Endometrial microvascular endothelial cells (primary cell): ENCODE results near the gene PTPRC. TPM values are rescaled to one million over a fixed set of nuclear protein-coding genes. Genes with fewer than 3 reads are reported as not detected.

Source experiments
- in situ Hi-C: cut with HindIII; loops from 2 replicates; pipeline ENCODE4 v1.10.0; 2017; ENCODE audit warnings: low sequenced_read_pairs, low pct_unique_long_range_greater_than_20kb; ENCODE audit errors: inconsistent ontology term
- total RNA-seq: library from RNA; depleted of rRNA; stranded (reverse); fragments of >200 nt; gene quantifications from one replicate; pipeline ENCODE4 v1.2.3, GENCODE V29; 2015; ENCODE audit errors: inconsistent ontology term

Gene PTPRC
- total RNA-seq, 1 donor from 2014 or later, result not detected

DNA sequence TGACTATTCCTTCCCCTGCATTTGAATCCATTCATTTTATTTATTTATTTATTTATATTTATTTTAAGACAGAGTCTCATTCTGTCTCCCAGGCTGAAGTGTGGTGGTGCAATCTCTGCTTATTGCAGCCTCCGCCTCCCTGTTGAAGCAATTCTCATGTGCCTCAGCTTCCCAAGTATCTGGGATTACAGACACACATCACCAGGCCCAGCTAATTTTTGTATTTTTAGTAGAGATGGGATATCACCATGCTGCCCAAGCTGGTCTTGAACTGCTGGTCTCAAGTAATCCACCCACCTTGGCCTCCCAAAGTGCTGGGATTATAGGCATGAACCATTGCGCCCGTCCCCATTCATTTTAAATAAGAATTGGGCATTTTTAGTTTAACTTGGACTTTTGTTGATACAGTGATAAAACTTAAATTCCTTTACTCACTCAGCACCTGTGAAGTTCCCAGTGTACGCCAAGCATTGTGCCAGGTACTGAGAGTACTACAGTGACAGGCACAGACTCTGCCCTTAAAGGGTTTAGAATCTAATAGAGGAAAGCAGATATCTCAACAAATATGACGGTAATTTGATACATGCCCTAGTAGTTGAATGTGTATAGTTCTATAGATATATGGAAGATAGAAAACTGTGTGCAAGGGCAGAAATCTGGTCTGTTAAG lies 90.5 kb downstream of the PTPRC start:
- in situ Hi-C loops, result no loop called here

DNA sequence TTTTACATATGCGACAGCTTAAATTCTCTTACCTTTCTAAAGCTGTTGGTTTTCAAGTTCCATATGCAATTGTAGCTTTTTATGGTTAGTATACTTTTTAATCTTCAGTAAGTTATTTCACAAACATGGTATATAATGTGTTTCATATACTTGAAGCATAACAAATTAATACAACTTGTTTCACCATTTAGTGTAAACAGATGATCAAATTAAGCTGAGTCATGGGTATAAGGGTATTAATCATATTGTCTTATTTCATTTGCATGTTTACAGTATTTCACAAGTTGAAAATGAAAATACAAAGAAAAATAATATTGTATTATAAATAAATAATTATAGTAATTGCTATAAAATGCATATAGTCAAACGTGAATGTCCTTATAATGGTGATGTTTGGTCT lies 92.1 kb downstream of the PTPRC start:
- in situ Hi-C loops, result no loop called here

DNA sequence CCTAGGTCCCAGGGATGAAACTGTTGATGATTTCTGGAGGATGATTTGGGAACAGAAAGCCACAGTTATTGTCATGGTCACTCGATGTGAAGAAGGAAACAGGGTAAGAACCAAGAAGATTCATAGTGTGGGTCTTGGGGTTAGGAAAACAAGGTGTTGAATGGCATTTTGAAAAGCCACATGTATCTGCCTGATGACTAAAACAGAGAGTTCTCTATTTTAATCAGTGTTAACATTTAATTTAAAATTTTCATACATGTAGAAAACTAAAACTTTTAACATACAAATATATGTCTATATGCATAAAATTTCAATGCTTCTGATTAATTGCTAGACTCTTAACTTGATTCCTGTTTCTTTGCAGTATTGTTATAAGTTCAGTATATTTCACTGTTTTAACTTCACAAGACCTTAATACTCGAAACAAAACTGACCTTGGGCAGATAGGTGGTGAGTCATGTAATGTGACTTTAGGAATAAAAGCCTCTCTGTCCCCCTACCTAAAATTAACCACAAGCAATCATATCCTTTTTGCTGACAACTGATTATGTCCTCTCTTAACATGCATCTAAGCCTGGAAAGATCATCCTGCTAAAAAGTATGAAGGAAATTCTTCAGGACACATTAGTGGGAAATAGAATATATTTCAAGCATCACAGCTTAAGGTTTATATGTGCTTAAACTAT lies 95.6 kb downstream of the PTPRC start:
- in situ Hi-C loops, result no loop called here

DNA sequence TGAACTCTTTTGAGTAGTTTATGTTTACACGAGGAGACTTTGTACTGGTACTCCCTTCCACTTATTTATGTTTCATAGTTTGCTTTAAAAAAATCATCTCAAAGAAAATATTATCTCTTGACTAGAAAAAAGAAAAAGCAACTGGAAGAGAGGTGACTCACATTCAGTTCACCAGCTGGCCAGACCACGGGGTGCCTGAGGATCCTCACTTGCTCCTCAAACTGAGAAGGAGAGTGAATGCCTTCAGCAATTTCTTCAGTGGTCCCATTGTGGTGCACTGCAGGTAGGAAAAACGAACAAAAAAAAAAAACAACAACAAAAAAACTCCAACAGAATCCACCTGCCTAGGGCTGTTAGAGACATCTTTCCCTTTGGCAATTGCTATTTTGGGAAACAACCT lies 102.9 kb downstream of the PTPRC start:
- in situ Hi-C loops, result no loop called here

DNA sequence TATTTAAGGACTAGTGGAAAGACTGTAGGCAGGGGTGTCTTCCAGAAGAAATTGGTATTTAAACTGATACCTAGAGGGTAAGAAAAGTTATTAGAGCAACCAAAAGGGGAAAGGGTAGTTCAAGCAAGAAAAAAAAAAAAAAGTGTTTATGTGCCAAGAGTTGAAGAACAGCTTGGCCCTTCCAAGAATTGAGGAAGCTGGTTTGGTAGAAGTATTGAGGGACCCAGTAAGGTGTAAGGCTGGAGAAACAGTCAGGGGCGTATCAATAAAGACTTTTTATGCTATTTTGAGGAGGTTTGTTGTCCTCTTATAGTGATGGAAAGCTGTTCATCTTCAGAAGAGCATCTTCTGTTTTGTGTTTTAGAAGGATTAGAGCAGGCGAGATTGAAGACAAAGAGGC lies 108.3 kb downstream of the PTPRC start:
- in situ Hi-C loops, result no loop called here

DNA sequence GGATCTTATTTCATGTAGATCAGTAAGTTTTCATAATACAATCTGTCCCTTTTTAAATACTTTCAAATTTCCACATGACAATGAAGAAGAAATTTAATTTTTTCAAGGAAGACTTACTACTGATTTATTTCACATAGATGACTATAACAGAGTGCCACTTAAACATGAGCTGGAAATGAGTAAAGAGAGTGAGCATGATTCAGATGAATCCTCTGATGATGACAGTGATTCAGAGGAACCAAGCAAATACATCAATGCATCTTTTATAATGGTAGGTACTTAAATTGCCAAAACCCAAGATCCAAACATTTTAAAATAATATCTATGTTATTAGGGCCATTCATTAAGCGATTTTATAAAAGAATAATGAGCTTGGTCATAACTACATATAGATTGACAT lies 110.4 kb downstream of the PTPRC start:
- in situ Hi-C loops, result no loop called here

DNA sequence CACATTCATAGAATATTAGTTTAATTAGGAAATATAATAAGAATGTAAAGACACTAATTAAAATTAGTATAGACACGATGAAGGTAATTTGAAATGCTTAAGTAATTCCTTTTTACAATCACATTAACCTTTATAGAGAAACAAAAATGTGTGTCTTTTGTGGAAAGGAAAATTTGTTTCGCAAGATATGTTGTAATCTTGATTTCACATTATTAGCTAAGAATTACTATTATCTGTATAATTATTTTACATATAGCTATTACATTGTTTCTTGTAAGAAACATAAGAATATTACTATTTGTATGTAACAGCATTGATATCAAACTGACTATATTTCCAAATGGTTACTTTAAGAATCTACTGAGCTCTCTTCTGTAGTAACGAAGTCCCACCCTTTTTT lies 111.2 kb downstream of the PTPRC start:
- in situ Hi-C loops, result loop anchor here (25.0 kb wide), 2 partner anchors 162 to 362 kb away; no protein-coding TSS in a partner anchor

DNA sequence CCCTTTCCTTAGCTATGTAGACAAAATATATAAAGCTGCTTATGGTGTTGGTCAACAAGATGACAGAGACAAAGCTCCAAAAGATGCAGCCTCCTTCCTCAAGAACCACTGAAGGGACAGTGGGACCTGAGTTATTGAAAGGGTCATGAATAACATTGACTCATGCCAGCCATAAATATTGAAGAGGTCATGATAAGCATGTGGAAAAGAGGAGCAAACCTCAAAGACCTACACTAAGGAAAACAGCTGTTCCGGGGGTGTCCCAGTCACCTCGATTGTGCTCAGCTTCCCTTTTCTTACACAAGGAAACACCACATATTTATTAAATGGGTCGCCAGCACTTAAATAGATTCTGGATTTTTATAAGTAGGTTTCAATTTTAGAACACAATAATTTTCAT lies 112.9 kb downstream of the PTPRC start:
- in situ Hi-C loops, result loop anchor here (25.0 kb wide), 2 partner anchors 161 to 361 kb away; no protein-coding TSS in a partner anchor

DNA sequence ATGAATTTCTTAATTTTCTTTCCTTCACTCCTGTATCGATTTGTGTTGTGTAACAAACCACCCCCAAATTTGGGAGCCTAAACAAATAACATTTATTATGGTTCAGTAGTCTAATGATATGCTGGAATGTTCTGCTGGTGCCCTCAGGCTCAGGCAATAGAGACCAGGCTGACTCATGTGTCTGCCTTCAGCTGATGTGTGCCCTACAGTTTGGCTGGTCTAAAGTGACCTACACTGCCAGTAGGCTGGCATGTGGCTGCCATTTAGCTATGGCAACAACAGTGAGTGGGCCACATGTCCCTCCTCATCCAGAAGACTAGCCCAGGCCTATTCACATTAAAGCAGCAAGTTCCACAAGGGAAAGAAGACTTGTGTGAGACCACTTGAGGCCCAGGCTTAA lies 115.8 kb downstream of the PTPRC start:
- in situ Hi-C loops, result loop anchor here (25.0 kb wide), 2 partner anchors 158 to 358 kb away; no protein-coding TSS in a partner anchor

DNA sequence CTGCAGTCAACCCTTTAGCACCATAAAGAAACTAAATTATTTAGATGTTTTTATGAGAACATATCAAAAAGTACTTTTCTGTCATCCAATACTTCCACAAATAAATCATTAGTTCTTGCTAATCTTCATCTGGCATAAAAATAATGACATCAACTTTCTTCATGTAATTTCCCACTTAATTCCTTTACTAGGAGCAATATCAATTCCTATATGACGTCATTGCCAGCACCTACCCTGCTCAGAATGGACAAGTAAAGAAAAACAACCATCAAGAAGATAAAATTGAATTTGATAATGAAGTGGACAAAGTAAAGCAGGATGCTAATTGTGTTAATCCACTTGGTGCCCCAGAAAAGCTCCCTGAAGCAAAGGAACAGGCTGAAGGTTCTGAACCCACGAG lies 116.9 kb downstream of the PTPRC start:
- in situ Hi-C loops, result loop anchor here (25.0 kb wide), 2 partner anchors 157 to 357 kb away; no protein-coding TSS in a partner anchor

DNA sequence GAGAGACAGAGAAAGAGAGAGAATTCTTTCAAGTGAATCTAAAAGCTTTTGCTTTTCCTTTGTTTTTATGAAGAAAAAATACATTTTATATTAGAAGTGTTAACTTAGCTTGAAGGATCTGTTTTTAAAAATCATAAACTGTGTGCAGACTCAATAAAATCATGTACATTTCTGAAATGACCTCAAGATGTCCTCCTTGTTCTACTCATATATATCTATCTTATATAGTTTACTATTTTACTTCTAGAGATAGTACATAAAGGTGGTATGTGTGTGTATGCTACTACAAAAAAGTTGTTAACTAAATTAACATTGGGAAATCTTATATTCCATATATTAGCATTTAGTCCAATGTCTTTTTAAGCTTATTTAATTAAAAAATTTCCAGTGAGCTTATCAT lies 117.6 kb downstream of the PTPRC start:
- in situ Hi-C loops, result loop anchor here (25.0 kb wide), 2 partner anchors 156 to 356 kb away; no protein-coding TSS in a partner anchor

DNA sequence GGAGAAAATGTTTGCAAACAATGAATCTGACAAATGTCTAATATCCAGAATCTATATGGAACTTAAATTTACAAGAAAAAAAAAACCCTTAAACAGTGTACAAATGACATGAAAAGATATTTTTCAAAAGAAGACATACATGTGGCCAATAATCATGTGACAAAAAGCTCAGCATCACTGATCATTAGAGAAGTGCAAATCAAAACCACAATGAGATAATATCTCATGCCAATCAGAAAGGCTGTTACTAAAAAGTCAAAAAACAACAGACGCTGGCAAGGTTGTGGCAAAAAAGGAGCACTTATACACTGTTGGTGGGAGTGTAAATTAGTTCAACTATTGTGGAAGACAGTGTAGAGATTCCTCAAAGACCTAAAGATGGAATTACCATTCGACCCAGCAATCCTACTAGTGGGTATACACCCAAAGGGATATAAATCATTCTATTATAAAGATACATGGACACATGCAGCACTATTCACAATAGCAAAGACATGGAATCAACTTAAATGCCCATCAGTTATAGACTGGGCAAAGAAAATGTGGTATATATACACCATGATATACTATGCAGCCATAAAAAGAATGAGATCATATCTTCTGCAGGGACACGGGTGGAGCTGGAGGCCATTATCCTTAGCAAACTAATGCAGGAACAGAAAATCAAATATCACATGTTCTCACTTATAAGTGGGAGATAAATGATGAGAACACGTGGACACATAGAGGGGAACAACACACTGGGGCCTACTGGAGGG lies 123.2 kb downstream of the PTPRC start:
- in situ Hi-C loops, result loop anchor here (25.0 kb wide), 2 partner anchors 150 to 350 kb away; no protein-coding TSS in a partner anchor

DNA sequence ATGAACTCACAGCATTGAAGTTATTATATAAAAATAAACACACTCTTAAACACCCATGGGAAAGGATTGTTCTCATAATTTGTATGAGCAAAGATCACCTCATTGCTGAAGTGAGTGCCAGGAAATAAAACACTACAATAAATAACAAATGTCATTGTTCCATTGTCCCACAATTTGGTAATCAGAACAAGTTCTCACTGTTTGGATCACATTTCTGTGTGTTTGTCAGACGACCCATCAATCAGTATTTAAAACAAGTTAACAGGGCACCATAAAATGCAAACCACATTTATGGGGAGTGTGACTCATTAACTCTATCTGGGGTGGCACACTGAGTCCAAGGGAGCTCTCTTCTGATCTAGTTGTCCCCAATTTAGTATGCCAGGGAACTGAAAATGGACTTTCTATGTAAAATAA lies 124.5 kb downstream of the PTPRC start:
- in situ Hi-C loops, result loop anchor here (25.0 kb wide), 2 partner anchors 149 to 349 kb away; no protein-coding TSS in a partner anchor

DNA sequence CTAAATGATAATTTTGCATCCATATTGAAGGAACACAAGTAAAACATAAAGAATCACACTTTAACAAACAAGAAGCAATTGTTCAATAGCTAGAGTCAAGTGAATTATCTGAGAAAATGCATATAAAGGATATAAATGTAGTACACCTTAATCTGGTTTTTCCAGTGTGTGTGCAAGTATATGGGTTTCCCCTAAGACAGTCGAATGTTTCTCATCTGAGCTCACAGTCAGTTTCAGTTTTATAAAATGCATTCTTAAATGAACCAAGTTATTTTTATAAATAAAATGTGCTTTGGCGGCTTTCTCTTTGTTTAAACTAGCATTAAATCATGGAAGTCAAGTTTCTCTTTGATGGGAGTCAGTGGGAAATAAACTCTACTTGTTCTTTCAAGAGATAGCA lies 125.9 kb downstream of the PTPRC start:
- in situ Hi-C loops, result loop anchor here (25.0 kb wide), 2 partner anchors 148 to 348 kb away; no protein-coding TSS in a partner anchor

DNA sequence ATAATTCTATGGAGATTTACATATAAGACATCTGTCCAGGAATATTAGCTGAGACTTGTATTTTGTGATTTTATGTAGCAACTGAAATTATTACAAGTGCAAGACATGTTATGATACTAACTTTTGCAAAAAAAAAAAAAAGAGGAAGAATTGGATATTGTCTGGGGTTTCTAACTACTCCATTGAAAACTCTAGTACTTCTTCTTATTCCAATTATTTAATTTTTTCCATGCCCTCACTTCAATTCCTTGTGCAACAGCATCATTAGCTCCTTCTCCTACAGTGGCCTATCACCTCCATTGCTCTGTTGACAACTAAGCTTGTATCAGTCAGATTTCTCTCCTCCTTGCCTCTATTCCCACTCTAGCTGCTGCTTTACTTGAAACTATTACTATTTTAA lies 126.6 kb downstream of the PTPRC start:
- in situ Hi-C loops, result loop anchor here (25.0 kb wide), 2 partner anchors 147 to 347 kb away; no protein-coding TSS in a partner anchor

DNA sequence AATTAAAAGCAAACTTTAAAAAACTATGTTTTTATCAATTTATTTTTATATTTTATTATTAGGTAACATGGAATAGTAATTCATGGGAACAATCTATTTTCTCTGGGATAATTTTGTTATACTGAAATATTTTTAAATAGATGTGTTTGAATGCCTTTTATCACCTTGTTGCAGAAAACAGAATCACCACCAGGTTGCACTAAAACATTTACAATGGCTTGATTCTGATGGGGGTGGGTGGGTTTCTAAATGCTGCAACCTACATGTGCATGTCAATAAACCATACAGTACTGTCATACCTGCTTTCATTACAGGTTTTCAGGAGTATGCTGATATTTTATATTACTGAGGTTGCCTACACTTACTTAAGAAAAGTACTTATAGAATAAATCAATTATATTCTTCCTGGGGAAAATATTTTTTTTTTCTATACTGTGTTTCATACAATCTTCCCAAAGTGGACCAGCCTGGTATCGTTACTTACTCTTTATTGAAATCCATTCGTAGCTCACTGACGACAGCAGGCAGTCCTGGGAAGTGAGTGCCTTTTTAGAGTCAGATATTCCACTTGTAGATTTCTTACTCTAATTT lies 132.8 kb downstream of the PTPRC start:
- in situ Hi-C loops, result loop anchor here (25.0 kb wide), 2 partner anchors 141 to 341 kb away; no protein-coding TSS in a partner anchor

DNA sequence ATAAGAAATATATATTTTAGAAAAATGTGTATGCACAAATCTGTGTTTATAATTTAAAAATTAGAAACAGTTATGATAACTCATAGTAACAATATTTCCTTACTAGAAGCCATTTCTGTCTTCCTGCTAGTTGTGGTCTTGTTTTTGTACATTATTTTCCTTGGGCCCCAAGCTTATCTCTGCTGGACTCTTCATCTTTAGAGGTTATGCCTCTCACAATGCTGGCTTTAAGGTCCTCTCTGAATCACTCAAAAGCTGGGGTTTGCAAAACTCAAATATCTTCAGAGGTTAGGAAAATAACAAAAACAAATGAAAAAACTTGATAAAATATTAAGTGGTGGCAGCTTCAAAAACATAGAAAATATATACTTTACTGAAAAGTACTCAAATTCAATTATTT lies 133.8 kb downstream of the PTPRC start:
- in situ Hi-C loops, result loop anchor here (25.0 kb wide), 2 partner anchors 140 to 340 kb away; no protein-coding TSS in a partner anchor

DNA sequence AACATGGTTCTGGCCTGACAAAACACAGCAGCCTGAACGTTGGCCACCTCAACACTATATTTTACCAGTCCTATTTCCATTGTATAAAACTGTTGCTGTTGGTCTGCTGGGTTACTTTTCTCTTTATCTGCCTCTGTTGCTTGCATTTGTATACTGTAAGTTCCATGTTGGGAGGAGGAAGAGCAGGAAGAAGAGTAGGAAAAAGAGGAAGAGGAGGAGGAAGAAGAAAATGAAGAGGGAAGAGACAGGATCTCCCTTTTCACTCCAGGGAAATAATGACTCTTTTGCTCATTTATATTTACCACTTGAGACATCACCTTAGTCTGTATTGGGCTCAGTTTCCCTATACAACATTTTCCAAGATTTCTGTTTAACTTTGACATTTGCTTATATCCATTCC lies 134.2 kb downstream of the PTPRC start:
- in situ Hi-C loops, result loop anchor here (25.0 kb wide), 2 partner anchors 139 to 339 kb away; no protein-coding TSS in a partner anchor

DNA sequence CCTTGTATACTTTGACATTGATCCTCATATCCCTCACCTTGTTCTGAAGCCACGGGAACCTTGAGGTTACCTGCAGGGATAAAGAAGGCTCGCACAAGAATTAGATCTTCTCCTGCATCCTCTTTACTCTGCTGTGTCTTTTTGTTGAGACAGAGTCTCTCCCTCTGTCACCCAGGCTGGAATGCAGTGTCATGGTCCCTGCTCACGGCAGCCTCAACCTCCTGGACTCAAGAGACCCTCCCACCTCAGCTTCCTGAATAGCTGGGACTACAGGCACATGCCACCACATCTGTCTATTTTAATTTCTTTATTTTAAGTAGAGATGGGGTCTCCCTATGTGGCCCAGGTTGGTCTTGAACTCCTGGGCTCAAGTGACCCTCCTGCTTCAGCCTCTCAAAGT lies 134.7 kb downstream of the PTPRC start:
- in situ Hi-C loops, result loop anchor here (25.0 kb wide), 2 partner anchors 139 to 339 kb away; no protein-coding TSS in a partner anchor
